Activated B cell treated with CpG ODN at 0.5 μM for 24 hours (primary cell): ENCODE data around the gene ORMDL2. TPM values are rescaled to one million over a fixed set of nuclear protein-coding genes. Genes with fewer than 3 reads are reported as not detected.

ENCODE experiments used
- ATAC-seq: fragments of 200-7000 bp; cut with Tn5 transposase; one replicate; pipeline ENCODE4 v1.10.0; 2021; ENCODE audit warnings: low read depth, mild to moderate bottlenecking, moderate library complexity
- CTCF ChIA-PET: fragments of 350-600 bp; sonication (Branson Sonifier 250); formaldehyde crosslinking; loops from one replicate; lab custom pipeline; 2021; ENCODE audit warnings: antibody characterized with exemption; lab: Charles Lee
- POLR2A ChIA-PET: fragments of 350-600 bp; sonication (Branson Sonifier 250); formaldehyde crosslinking; loops from one replicate; lab custom pipeline; 2021; ENCODE audit warnings: antibody characterized with exemption; lab: Charles Lee
- DNase-seq: peaks from one replicate; pipeline ENCODE4 v3.0.0; 2022
- H3K27ac Mint-ChIP-seq: one replicate; pipeline ENCODE4 v1.8.0; 2020; ENCODE audit warnings: mixed read lengths
- H3K27me3 Mint-ChIP-seq: one replicate; pipeline ENCODE4 v1.8.0; 2021; ENCODE audit warnings: mixed read lengths
- H3K36me3 Mint-ChIP-seq: one replicate; pipeline ENCODE4 v1.8.0; 2021; ENCODE audit warnings: low read depth, mixed read lengths
- H3K4me1 Mint-ChIP-seq: one replicate; pipeline ENCODE4 v1.8.0; 2021; ENCODE audit warnings: mixed read lengths
- H3K4me3 Mint-ChIP-seq: one replicate; pipeline ENCODE4 v1.8.0; 2020; ENCODE audit warnings: mild to moderate bottlenecking, mixed read lengths
- H3K9me3 Mint-ChIP-seq: one replicate; pipeline ENCODE4 v1.8.0; 2020; ENCODE audit warnings: mixed read lengths
- CTCF ChIP-seq: fragments of 200-600 bp; IDR thresholded peaks from one replicate; pipeline ENCODE4 v1.8.0; 2022; ENCODE audit warnings: antibody characterized with exemption, mild to moderate bottlenecking
- intact Hi-C: fragments of 100-400 bp; cut with micrococcal nuclease; formaldehyde crosslinking; loops from one replicate; pipeline ENCODE4 v1.15.1; 2024
- total RNA-seq: library from RNA; stranded (reverse); gene quantifications from 2 replicates; pipeline ENCODE4 v1.2.3, GENCODE V29; 2022

The ORMDL2 gene
- total RNA-seq, 1 donor from 2014 or later = 70.9 TPM

DNA sequence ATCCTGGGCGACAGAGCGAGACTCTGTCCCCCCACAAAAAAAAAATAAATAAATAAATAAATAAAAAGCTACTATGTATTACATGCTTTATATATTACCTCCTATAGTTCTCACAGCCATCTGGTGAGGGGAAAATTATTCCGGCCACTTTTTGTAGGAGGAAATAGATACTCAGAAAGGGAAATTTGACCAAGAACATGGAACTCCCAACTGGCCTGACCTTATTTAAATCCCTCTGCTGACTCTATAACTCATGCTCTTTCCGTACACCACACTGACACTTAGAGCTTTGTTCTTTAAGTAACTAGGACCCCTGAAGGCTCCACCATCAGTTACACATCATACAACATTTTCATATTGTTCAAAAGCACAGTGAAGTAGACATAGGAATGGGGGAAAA lies 27.1 kb downstream of the ORMDL2 start:
- Mint-ChIP-seq H3K4me3 (no peak overlapping the region), H3K27ac (no peak overlapping the region), H3K36me3 (no peaks in the 10 kb centered on the region), H3K4me1 (no peaks in the 10 kb centered on the region), H3K9me3 (no peaks in the 10 kb centered on the region), H3K27me3 (peaks cover 13% of the 10 kb centered on the region)
- no peak for TF ChIP-seq CTCF
- intact Hi-C loops = no loop called here
- POLR2A ChIA-PET = no interaction called here
- ATAC-seq (no peak), DNase-seq (no peak)
- CTCF ChIA-PET = no interaction called here

GRCh38 chr12:55845361-55845760 lies 27.5 kb downstream of the ORMDL2 start:
- CTCF ChIA-PET = no interaction called here
- intact Hi-C loops = no loop called here
- Mint-ChIP-seq H3K36me3 (no peaks in the 10 kb centered on the region), H3K9me3 (no peaks in the 10 kb centered on the region), H3K27ac (no peak overlapping the region), H3K27me3 (peaks cover 14% of the 10 kb centered on the region), H3K4me3 (no peak overlapping the region), H3K4me1 (no peaks in the 10 kb centered on the region)
- POLR2A ChIA-PET = no interaction called here
- no peak for ATAC-seq
- no peak for DNase-seq
- TF ChIP-seq CTCF = no peak

GRCh38 chr12:55845785-55846496 lies 28.1 kb downstream of the ORMDL2 start:
- intact Hi-C loops = no loop called here
- ChIA-PET CTCF (no interaction called here), POLR2A (no interaction called here)
- no peak overlapping the region for H3K4me3 Mint-ChIP-seq
- H3K36me3 Mint-ChIP-seq = no peaks in the 10 kb centered on the region
- ATAC-seq (no peak), DNase-seq (no peak)
- no peak for TF ChIP-seq CTCF
- peaks cover 20% of the 10 kb centered on the region for H3K27me3 Mint-ChIP-seq
- no peak overlapping the region for H3K27ac Mint-ChIP-seq
- H3K4me1 Mint-ChIP-seq = no peaks in the 10 kb centered on the region
- H3K9me3 Mint-ChIP-seq = no peaks in the 10 kb centered on the region

- ATAC-seq (no peak), DNase-seq (no peak)
- ChIA-PET CTCF (no interaction called here), POLR2A (no interaction called here)
- peaks cover 18% of the 10 kb centered on the region for H3K27me3 Mint-ChIP-seq
- no peak overlapping the region for H3K27ac Mint-ChIP-seq
- H3K9me3 Mint-ChIP-seq = no peaks in the 10 kb centered on the region
- no peak overlapping the region for H3K4me3 Mint-ChIP-seq
- intact Hi-C loops = no loop called here
- no peaks in the 10 kb centered on the region for H3K36me3 Mint-ChIP-seq
- TF ChIP-seq CTCF = no peak
- no peaks in the 10 kb centered on the region for H3K4me1 Mint-ChIP-seq
Measured at GRCh38 chr12:55847033-55847432, 29.2 kb downstream of the ORMDL2 start.

GRCh38 chr12:55847603-55848291 lies 29.9 kb downstream of the ORMDL2 start:
- Mint-ChIP-seq H3K36me3 (no peaks in the 10 kb centered on the region), H3K27ac (no peak overlapping the region), H3K4me3 (no peak overlapping the region), H3K9me3 (no peaks in the 10 kb centered on the region), H3K4me1 (no peaks in the 10 kb centered on the region), H3K27me3 (peaks cover 22% of the 10 kb centered on the region)
- ChIA-PET POLR2A (no interaction called here), CTCF (interaction anchor here (0.6 kb wide), 1 partner anchor 42 kb away, joined by 3 read pairs; no protein-coding TSS in a partner anchor)
- no peak for TF ChIP-seq CTCF
- DNase-seq = no peak
- ATAC-seq = no peak
- intact Hi-C loops = no loop called here
